ENCODE measurements around the gene PVALB.

PVALB gene

DNA sequence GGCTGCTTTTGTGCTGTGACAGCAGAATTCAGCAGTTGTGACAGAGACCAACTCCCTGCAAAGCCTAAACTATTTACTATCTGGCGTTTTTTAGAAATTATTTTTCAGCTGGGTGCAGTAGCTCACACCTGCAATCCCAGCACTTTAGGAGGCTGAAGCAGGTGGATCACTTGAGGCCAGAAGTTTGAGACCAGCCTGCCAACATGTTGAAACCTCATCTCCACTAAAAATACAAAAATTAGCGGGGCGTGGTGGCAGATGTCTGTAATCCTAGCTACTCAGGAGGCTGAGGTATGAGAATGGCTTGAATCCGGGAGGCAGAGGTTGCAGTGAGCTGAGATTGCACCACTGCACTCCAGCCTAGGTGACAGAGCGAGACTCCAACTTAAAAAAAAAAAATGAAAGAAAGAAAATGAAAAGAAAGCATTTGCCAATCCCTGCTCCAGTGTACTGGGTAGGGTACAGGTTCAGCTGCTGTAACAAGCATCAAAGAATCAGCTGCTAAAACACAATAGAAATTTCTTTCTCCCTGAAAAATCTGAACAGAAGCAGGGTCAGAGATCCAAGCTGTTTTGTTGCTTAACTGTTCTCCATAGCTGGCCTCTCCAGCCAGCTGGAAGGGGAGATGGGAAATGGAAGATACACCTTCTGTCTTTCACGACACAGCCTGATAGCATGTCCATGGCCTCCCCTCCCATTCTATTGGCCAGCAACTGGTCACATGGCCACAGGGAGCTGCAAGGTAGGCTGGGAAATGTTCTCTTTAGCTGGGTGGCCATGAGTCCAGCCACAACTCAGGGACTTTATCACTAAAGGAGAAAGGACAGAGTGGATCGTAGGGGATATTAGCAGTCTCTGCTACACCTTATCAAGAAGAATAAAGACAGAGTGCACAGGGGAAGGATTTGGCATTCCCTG lies 35.5 kb upstream of the PVALB start:
- Histone ChIP-seq H3K27me3 (ENCODE audit: control insufficient read depth, low read length) (peaks cover 5% of the 10 kb centered on the region; the same call in 1 of the 2 replicates), H3K4me1 (ENCODE audit: control insufficient read depth, low read length) (peaks cover 27% of the 10 kb centered on the region), H3K4me2 (ENCODE audit: low read length) (no peak overlapping the region), H3K36me3 (ENCODE audit: control insufficient read depth, low read length) (no peaks in the 10 kb centered on the region), H3K79me2 (ENCODE audit: control insufficient read depth, low read length) (no peaks in the 10 kb centered on the region), H3K9me2 (replicated peaks; ENCODE audit: control insufficient read depth, low read length) (no peaks in the 10 kb centered on the region), H3K4me3 (ENCODE audit: low read length) (no peak overlapping the region), H3K9me3 (ENCODE audit: control insufficient read depth, insufficient read depth, low read length) (peaks cover 9% of the 10 kb centered on the region; the same call in 1 of the 2 replicates), H3K27ac (ENCODE audit: low read depth, low read length) (no peak overlapping the region), H3F3A (ENCODE audit: control insufficient read depth, insufficient read depth) (peaks cover 4% of the 10 kb centered on the region; the same call in 1 of the 2 replicates), H4K20me1 (ENCODE audit: control insufficient read depth, insufficient read depth, low read depth, low read length) (no peaks in the 10 kb centered on the region)
- TF ChIP-seq CTCF (IDR thresholded peaks at IDR 0.05; ENCODE audit: low read depth, low read length, poor library complexity, severe bottlenecking) = no peak
- no peak for TF ChIP-seq EZH2phosphoT487 (IDR thresholded peaks at IDR 0.05; ENCODE audit: borderline replicate concordance, low read length)

DNA sequence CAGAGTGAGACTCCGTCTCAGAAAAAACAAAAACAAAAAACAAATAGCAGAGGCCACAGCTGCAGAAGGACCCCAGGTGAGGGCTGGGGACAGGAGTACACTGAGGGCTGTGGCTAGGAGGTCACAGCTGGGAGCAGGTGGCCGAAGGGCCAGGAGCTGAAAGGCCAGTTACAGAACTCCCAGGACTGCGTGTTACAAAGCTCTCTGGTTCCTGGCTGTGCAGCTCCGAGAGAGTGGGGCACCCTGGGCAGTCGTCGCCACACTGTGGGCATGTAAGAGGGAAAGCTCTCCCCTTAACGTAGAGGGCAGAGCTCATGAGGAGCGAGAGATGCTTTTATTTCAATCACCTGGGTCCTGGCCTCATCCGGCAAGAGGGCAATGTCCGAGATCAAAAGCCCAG lies 33.8 kb upstream of the PVALB start:
- TF ChIP-seq CTCF (IDR thresholded peaks at IDR 0.05; ENCODE audit: low read depth, low read length, poor library complexity, severe bottlenecking) (no peak), EZH2phosphoT487 (IDR thresholded peaks at IDR 0.05; ENCODE audit: borderline replicate concordance, low read length) (no peak)
- Histone ChIP-seq H3K9me3 (ENCODE audit: control insufficient read depth, insufficient read depth, low read length) (peaks cover 9% of the 10 kb centered on the region; the same call in 1 of the 2 replicates), H3K27me3 (ENCODE audit: control insufficient read depth, low read length) (peaks cover 6% of the 10 kb centered on the region; the same call in 1 of the 2 replicates), H3F3A (ENCODE audit: control insufficient read depth, insufficient read depth) (0 out of 2 replicates have a peak, but pooled peaks cover 3% of the 10 kb centered on the region), H3K4me1 (ENCODE audit: control insufficient read depth, low read length) (peaks cover 11% of the 10 kb centered on the region), H3K36me3 (ENCODE audit: control insufficient read depth, low read length) (no peaks in the 10 kb centered on the region), H3K9me2 (replicated peaks; ENCODE audit: control insufficient read depth, low read length) (no peaks in the 10 kb centered on the region), H4K20me1 (ENCODE audit: control insufficient read depth, insufficient read depth, low read depth, low read length) (no peaks in the 10 kb centered on the region), H3K4me3 (ENCODE audit: low read length) (no peak overlapping the region), H3K4me2 (ENCODE audit: low read length) (no peak overlapping the region), H3K79me2 (ENCODE audit: control insufficient read depth, low read length) (no peaks in the 10 kb centered on the region), H3K27ac (ENCODE audit: low read depth, low read length) (no peak overlapping the region)

GRCh38 chr22:36850056-36850455 lies 33.2 kb upstream of the PVALB start:
- H3K4me3 ChIP-seq (ENCODE audit: low read length) = no peak overlapping the region
- H3K27me3 ChIP-seq (ENCODE audit: control insufficient read depth, low read length) = peaks cover 6% of the 10 kb centered on the region; the same call in 1 of the 2 replicates
- no peak for TF ChIP-seq EZH2phosphoT487 (IDR thresholded peaks at IDR 0.05; ENCODE audit: borderline replicate concordance, low read length)
- TF ChIP-seq CTCF (IDR thresholded peaks at IDR 0.05; ENCODE audit: low read depth, low read length, poor library complexity, severe bottlenecking) = no peak
- H3K79me2 ChIP-seq (ENCODE audit: control insufficient read depth, low read length) = no peaks in the 10 kb centered on the region
- no peaks in the 10 kb centered on the region for H3K36me3 ChIP-seq (ENCODE audit: control insufficient read depth, low read length)
- no peaks in the 10 kb centered on the region for H4K20me1 ChIP-seq (ENCODE audit: control insufficient read depth, insufficient read depth, low read depth, low read length)
- H3K4me2 ChIP-seq (ENCODE audit: low read length) = no peak overlapping the region
- H3K9me3 ChIP-seq (ENCODE audit: control insufficient read depth, insufficient read depth, low read length) = peaks cover 9% of the 10 kb centered on the region; the same call in 1 of the 2 replicates
- no peaks in the 10 kb centered on the region for H3K9me2 ChIP-seq (replicated peaks; ENCODE audit: control insufficient read depth, low read length)
- H3F3A ChIP-seq (ENCODE audit: control insufficient read depth, insufficient read depth) = 0 out of 2 replicates have a peak, but pooled peaks cover 2% of the 10 kb centered on the region
- H3K4me1 ChIP-seq (ENCODE audit: control insufficient read depth, low read length) = peaks cover 10% of the 10 kb centered on the region
- H3K27ac ChIP-seq (ENCODE audit: low read depth, low read length) = no peak overlapping the region
